GM21737 (cell line): ENCODE results near the gene UVRAG.
"Not testable (repeated sequence)": the region's sequence is repeated elsewhere in the genome, so short reads cannot be mapped to it uniquely, and the experiment has no call there.

Experiments
- ATAC-seq: cut with Tn5 transposase; IDR thresholded peaks from one replicate; pipeline ENCODE4 v1.9.1; 2021; ENCODE audit warnings: mild to moderate bottlenecking, moderate library complexity; ENCODE audit not compliant: unreplicated experiment

The UVRAG gene

GRCh38 chr11:75836417-75836816 lies 21.4 kb downstream of the UVRAG start:
- ATAC-seq, result no peak

- ATAC-seq, result no peak
Measured at GRCh38 chr11:75839851-75840250, 24.8 kb downstream of the UVRAG start.

GRCh38 chr11:75840522-75840921 lies 25.5 kb downstream of the UVRAG start:
- no peak for ATAC-seq

GRCh38 chr11:75841739-75842138 lies 26.7 kb downstream of the UVRAG start:
- no peak for ATAC-seq

- ATAC-seq, result no peak
Measured at GRCh38 chr11:75845324-75845723, 30.3 kb downstream of the UVRAG start.

- no peak for ATAC-seq
Measured at GRCh38 chr11:75849894-75850293, 34.9 kb downstream of the UVRAG start.

- no peak for ATAC-seq
Measured at GRCh38 chr11:75850787-75851186, 35.8 kb downstream of the UVRAG start.

- ATAC-seq, result no peak
Measured at GRCh38 chr11:75851203-75851602, 36.2 kb downstream of the UVRAG start.

GRCh38 chr11:75852406-75853017 lies 37.5 kb downstream of the UVRAG start:
- ATAC-seq, result no peak

- not testable (repeated sequence) for ATAC-seq
Measured at GRCh38 chr11:75853563-75853962, 38.6 kb downstream of the UVRAG start.

GRCh38 chr11:75853971-75854370 lies 39.0 kb downstream of the UVRAG start:
- ATAC-seq, result no peak

- ATAC-seq, result no peak
Measured at GRCh38 chr11:75855206-75855605, 40.2 kb downstream of the UVRAG start.

- ATAC-seq, result no peak
Measured at GRCh38 chr11:75856912-75857311, 41.9 kb downstream of the UVRAG start.

GRCh38 chr11:75858042-75858441 lies 43.0 kb downstream of the UVRAG start:
- no peak for ATAC-seq

GRCh38 chr11:75858613-75859012 lies 43.6 kb downstream of the UVRAG start:
- ATAC-seq, result no peak

GRCh38 chr11:75859614-75860013 lies 44.6 kb downstream of the UVRAG start:
- no peak for ATAC-seq

GRCh38 chr11:75862437-75862836 lies 47.4 kb downstream of the UVRAG start:
- no peak for ATAC-seq

- ATAC-seq, result no peak
Measured at GRCh38 chr11:75867778-75868374, 52.9 kb downstream of the UVRAG start.

- no peak for ATAC-seq
Measured at GRCh38 chr11:75868990-75869389, 54.0 kb downstream of the UVRAG start.

- ATAC-seq, result no peak
Measured at GRCh38 chr11:75869661-75870455, 54.8 kb downstream of the UVRAG start.

- ATAC-seq, result no peak
Measured at GRCh38 chr11:75872887-75873416, 57.9 kb downstream of the UVRAG start.
